ENCODE results near the gene MRPL51.
"Not testable (repeated sequence)": the region's sequence is repeated elsewhere in the genome, so short reads cannot be mapped to it uniquely, and the experiment has no call there.

MRPL51 gene

GRCh38 chr12:6493497-6494257 is 615 bp upstream of the MRPL51 start, which contains the start of gene NCAPD2:
Gene NCAPD2 (plus strand): TSS chr12:6494102. CDS start chr12:6495099, 997 bp downstream.
- no peak for TF ChIP-seq JUND (IDR thresholded peaks at IDR 0.05; ENCODE audit: low read depth)
- in situ Hi-C loops (cut with HindIII; ENCODE audit: low pct_unique_long_range_greater_than_20kb, low sequenced_read_pairs) = no loop called here
- DNase-seq (ENCODE audit: low read depth in 1 of 2, low spot score in 1 of 2) = peak; percentile 53 to 93

DNA sequence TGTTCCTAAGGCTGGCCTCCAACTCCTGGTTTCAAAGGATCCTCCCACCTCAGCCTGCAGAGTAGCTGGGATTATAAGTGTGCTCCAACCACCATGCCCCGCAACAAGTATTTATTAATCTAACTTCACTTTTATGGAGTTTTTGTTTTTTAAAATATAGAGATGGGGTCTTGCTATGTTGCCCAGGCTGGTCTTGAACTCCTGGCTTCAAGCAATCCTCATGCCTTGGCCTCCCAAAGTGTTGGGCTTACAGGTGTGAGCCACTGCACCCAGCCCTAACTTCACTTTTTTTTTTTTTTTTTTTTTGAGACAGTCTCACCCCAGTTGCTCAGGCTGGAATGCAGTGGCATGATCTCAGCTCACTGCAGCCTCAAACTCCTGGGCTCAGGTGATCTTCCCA is 2.4 kb downstream of the MRPL51 start:
- in situ Hi-C loops (cut with HindIII; ENCODE audit: low pct_unique_long_range_greater_than_20kb, low sequenced_read_pairs); DNase-seq (ENCODE audit: low read depth in 1 of 2, low spot score in 1 of 2): not testable (repeated sequence)

GRCh38 chr12:6489449-6489848 is 3.6 kb downstream of the MRPL51 start:
- TF ChIP-seq JUND (IDR thresholded peaks at IDR 0.05; ENCODE audit: low read depth) = no peak
- in situ Hi-C loops (cut with HindIII; ENCODE audit: low pct_unique_long_range_greater_than_20kb, low sequenced_read_pairs) = no loop called here
- DNase-seq (ENCODE audit: low read depth in 1 of 2, low spot score in 1 of 2) = no peak

GRCh38 chr12:6488240-6488639 is 4.8 kb downstream of the MRPL51 start:
- in situ Hi-C loops (cut with HindIII; ENCODE audit: low pct_unique_long_range_greater_than_20kb, low sequenced_read_pairs) = no loop called here
- DNase-seq (ENCODE audit: low read depth in 1 of 2, low spot score in 1 of 2) = no peak
- no peak for TF ChIP-seq JUND (IDR thresholded peaks at IDR 0.05; ENCODE audit: low read depth)

DNA sequence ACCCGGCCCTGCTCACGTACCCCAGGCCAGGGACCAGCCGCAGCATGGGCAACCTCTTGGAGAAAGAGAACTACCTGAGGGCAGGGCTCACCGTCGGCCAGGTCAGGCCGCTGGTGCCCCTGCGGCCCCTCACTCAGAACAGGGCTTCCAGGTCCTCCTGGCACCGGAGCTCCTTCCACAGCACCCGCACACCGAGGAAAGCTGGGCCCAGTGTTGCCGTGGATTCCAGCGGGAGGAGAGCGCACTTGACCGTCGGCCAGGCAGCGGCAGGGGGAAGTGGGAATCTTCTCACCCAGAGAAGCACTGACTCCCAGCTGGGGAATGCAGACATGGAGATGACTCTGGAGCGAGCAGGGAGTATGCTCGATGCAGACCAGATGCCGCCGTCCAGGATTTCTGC is 14.6 kb downstream of the MRPL51 start:
- in situ Hi-C loops (cut with HindIII; ENCODE audit: low pct_unique_long_range_greater_than_20kb, low sequenced_read_pairs) = no loop called here
- DNase-seq (ENCODE audit: low read depth in 1 of 2, low spot score in 1 of 2) = no peak
- no peak for TF ChIP-seq JUND (IDR thresholded peaks at IDR 0.05; ENCODE audit: low read depth)

DNA sequence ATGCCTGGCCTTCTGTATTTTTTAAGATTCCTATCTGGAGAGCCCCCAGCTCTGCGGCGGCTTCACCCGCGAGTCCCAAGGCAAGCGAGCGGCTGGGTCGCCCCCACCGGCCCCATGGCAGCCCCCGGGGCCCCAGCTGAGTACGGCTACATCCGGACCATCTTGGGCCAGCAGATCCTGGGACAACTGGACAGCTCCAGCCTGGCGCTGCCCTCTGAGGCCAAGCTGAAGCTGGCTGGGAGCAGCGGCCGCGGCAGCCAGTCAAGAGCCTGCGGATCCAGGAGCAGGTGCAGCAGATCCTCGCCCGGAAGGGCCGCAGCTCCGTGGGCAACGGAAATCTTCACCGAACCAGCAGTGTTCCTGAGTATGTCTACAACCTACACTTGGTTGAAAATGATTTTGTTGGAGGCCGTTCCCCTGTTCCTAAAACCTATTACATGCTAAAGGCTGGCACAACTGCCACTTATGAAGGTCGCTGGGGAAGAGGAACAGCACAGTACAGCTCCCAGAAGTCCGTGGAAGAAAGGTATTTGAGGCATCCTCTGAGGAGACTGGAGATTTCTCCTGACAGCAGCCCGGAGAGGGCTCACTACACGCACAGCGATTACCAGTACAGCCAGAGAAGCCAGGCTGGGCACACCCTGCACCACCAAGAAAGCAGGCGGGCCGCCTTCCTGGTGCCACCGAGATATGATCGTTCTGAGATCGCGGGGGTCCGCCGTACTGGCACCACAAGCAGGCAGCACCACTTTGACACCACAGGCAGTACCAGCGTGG is 15.3 kb downstream of the MRPL51 start:
- in situ Hi-C loops (cut with HindIII; ENCODE audit: low pct_unique_long_range_greater_than_20kb, low sequenced_read_pairs); DNase-seq (ENCODE audit: low read depth in 1 of 2, low spot score in 1 of 2): not testable (repeated sequence)

- peak; percentile 23 to 34 for DNase-seq (ENCODE audit: low read depth in 1 of 2, low spot score in 1 of 2)
- in situ Hi-C loops (cut with HindIII; ENCODE audit: low pct_unique_long_range_greater_than_20kb, low sequenced_read_pairs) = no loop called here
Measured at GRCh38 chr12:6476489-6476888, 16.6 kb downstream of the MRPL51 start.

DNA sequence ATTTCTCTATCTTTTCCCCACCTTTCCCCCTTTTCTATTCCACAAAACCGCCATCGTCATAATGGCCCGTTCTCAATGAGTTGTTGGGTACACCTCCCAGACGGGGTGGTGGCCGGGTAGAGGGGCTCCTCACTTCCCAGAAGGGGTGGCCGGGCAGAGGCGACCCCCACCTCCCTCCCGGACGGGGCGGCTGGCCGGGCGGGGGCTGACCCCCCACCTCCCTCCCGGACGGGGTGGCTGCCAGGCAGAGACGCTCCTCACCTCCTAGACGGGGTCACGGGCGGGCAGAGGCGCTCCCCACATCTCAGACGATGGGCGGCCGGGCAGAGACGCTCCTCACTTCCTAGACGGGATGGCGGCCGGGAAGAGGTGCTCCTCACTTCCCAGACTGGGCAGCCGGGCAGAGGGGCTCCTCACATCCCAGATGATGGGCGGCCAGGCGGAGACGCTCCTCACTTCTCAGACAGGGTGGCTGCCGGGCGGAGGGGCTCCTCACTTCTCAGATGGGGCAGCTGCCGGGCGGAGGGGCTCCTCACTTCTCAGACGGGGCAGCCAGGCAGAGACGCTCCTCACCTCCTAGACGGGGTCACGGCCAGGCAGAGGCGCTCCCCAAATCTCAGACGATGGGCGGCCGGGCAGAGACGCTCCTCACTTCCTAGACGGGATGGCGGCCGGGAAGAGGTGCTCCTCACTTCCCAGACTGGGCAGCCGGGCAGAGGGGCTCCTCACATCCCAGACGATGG is 17.7 kb downstream of the MRPL51 start:
- in situ Hi-C loops (cut with HindIII; ENCODE audit: low pct_unique_long_range_greater_than_20kb, low sequenced_read_pairs); DNase-seq (ENCODE audit: low read depth in 1 of 2, low spot score in 1 of 2): not testable (repeated sequence)

More at GRCh38 chr12:6476489-6476888, 16.6 kb downstream of the MRPL51 start:
- TF ChIP-seq JUND (IDR thresholded peaks at IDR 0.05; ENCODE audit: low read depth) = no peak

GRCh38 chr12:6472491-6472890 is 20.6 kb downstream of the MRPL51 start:
- DNase-seq (ENCODE audit: low read depth in 1 of 2, low spot score in 1 of 2) = no peak
- no peak for TF ChIP-seq JUND (IDR thresholded peaks at IDR 0.05; ENCODE audit: low read depth)
- in situ Hi-C loops (cut with HindIII; ENCODE audit: low pct_unique_long_range_greater_than_20kb, low sequenced_read_pairs) = no loop called here

DNA sequence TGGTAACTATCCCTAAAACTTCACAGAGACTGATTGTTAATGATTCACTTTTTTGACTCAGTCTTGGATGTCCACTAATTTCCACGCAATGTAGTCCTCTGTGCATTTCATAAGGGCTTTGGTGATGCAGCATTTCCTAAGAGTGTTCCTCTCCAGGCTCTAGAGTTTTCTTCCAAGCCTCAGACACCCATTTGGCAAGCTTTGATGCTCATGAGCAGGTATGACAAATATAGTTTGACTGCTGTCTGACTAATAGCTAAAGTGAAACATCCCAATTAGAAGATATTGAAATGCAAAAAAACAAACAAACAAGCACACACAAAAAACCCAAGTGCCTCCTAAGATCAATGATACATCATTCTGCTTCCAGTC is 21.1 kb downstream of the MRPL51 start:
- no peak for TF ChIP-seq JUND (IDR thresholded peaks at IDR 0.05; ENCODE audit: low read depth)
- DNase-seq (ENCODE audit: low read depth in 1 of 2, low spot score in 1 of 2) = no peak
- in situ Hi-C loops (cut with HindIII; ENCODE audit: low pct_unique_long_range_greater_than_20kb, low sequenced_read_pairs) = no loop called here

DNA sequence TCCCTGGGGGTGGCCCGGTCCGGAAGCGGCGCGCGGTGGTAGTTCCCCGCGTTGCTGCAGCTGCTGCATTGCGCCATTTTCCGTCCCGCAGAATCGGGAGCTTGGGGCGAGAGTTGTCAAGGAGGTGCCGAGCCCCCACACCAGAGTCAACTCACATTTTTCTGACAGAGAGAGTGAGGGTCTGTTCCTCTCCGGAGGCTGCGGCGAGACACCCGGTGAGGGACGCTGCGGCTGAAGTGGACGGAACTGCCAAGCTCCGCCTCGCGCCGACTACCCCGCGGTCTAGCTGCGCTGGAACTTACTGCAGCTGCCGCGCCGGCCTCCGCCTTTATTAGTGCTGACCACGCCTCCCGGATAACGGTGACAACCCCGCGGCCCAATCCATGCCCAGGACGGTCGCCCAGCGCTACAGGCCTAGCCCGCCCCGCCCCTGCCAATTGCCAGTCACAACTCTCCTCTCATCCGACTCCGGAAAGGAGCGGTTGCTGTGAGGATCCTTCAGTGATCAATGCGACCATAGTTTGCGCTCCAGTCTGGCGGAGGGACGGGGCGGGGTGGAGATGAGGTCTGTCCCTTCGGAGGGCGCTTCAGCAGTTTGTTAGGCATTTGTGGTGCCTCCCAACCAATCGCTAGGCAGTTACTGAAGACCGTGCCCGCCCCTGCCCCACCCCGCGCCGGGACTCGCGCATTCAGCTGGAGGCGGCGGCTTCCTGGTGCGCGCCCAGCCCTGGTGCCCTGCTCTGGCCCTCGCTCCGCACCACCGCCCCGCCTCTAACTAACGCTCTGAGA is 22.5 kb downstream of the MRPL51 start, which contains the start of gene VAMP1:
TSS of gene VAMP1 (minus strand) at position 303 of the 789 bp plus-strand sequence. CDS start at position 157, 146 bp downstream.
- DNase-seq (ENCODE audit: low read depth in 1 of 2, low spot score in 1 of 2) = peak; percentile 71 to 94
- in situ Hi-C loops (cut with HindIII; ENCODE audit: low pct_unique_long_range_greater_than_20kb, low sequenced_read_pairs) = no loop called here
- no peak for TF ChIP-seq JUND (IDR thresholded peaks at IDR 0.05; ENCODE audit: low read depth)

Measured in T47D (cell line).